ENCODE measurements around the gene FAXDC2. TPM values are rescaled to one million over a fixed set of nuclear protein-coding genes. Genes with fewer than 3 reads are reported as not detected.

Gene FAXDC2
- total and polyA plus RNA-seq, 2 of the 8 experiments (the other 6 are each of a cell fraction or from before 2014, with no cell fraction given): 3.7 to 5.9 TPM

DNA sequence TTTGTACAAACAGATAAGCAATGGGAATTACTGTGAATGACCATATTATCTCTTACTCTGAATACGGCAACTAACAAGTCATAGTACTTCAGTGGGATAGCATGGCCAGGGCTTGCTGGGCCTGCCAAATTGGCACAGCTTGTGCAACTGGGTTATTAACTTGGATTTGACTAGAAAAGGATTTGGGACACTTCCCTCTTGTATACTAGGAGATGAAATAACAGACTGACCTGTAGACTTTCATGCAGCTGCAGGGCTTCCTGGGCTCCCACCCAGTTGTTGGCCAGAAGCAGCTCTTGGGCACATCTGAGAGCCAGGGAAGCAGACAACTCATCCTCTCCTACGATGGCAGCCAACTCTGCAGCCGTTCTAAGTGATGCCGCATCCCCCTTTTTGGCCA, 47.8 kb upstream of the FAXDC2 start (continued):
- no peak for TF ChIP-seq EZH2 (IDR thresholded peaks at IDR 0.05; ENCODE audit: low read depth, low read length, severe bottlenecking)
- no peak for TF ChIP-seq MAX (IDR thresholded peaks at IDR 0.05)
- TF ChIP-seq HDAC2 (IDR thresholded peaks at IDR 0.05; ENCODE audit: borderline replicate concordance in 1 of 2, low read depth in 2 of 2, low read length in 2 of 2): no peak
- no peak for TF ChIP-seq RAD21 (IDR thresholded peaks at IDR 0.05 in 1 of 2, conservative IDR thresholded peaks at IDR 0.05 in 1 of 2; ENCODE audit: low read depth in 2 of 2, low read length in 2 of 2)
- TF ChIP-seq KDM1A (IDR thresholded peaks at IDR 0.05; ENCODE audit: borderline replicate concordance, low read length): no peak
- TF ChIP-seq, protein P1, sequence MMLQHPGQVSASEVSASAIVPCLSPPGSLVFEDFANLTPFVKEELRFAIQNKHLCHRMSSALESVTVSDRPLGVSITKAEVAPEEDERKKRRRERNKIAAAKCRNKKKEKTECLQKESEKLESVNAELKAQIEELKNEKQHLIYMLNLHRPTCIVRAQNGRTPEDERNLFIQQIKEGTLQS (IDR thresholded peaks at IDR 0.05; ENCODE audit: insufficient read depth, low read depth, low read length): no peak
- no peak for TF ChIP-seq ATF2 (IDR thresholded peaks at IDR 0.05; ENCODE audit: low read length)
- TF ChIP-seq RXRA (IDR thresholded peaks at IDR 0.05; ENCODE audit: insufficient read depth, low read depth, low read length): no peak
